ENCODE data around the gene HOOK1.
A peak's percentile ranks its signal among the peaks of the same experiment; 100 is the strongest.
"Not testable (repeated sequence)": the region's sequence is repeated elsewhere in the genome, so short reads cannot be mapped to it uniquely, and the experiment has no call there.

HOOK1 gene

GRCh38 chr1:59827055-59827643 lies 12.4 kb downstream of the HOOK1 start:
- DNase-seq (ENCODE audit: insufficient read length, low spot score), result no peak
- FAIRE-seq, result no peak
- TF ChIP-seq CTCF (IDR thresholded peaks at IDR 0.05; ENCODE audit: insufficient read depth, missing control alignments), result no peak

- no peak for FAIRE-seq
- DNase-seq (ENCODE audit: insufficient read length, low spot score), result no peak
- no peak for TF ChIP-seq CTCF (IDR thresholded peaks at IDR 0.05; ENCODE audit: insufficient read depth, missing control alignments)
These were observed 13.4 kb downstream of the HOOK1 start for GRCh38 chr1:59828160-59828559.

GRCh38 chr1:59831529-59831928 lies 16.8 kb downstream of the HOOK1 start:
- DNase-seq (ENCODE audit: insufficient read length, low spot score), result no peak
- TF ChIP-seq CTCF (IDR thresholded peaks at IDR 0.05; ENCODE audit: insufficient read depth, missing control alignments), result no peak
- FAIRE-seq, result no peak

GRCh38 chr1:59833022-59833421 lies 18.3 kb downstream of the HOOK1 start:
- no peak for TF ChIP-seq CTCF (IDR thresholded peaks at IDR 0.05; ENCODE audit: insufficient read depth, missing control alignments)
- no peak for FAIRE-seq
- no peak for DNase-seq (ENCODE audit: insufficient read length, low spot score)

- no peak for TF ChIP-seq CTCF (IDR thresholded peaks at IDR 0.05; ENCODE audit: insufficient read depth, missing control alignments)
- FAIRE-seq (no peak), DNase-seq (ENCODE audit: insufficient read length, low spot score) (no peak)
These were observed 19.2 kb downstream of the HOOK1 start for GRCh38 chr1:59833991-59834390.

- DNase-seq (ENCODE audit: insufficient read length, low spot score); FAIRE-seq: not testable (repeated sequence)
These were observed 23.1 kb downstream of the HOOK1 start for GRCh38 chr1:59837857-59838256.

GRCh38 chr1:59845091-59845490 lies 30.3 kb downstream of the HOOK1 start:
- FAIRE-seq, result peak; percentile 85

More at GRCh38 chr1:59845091-59845490, 30.3 kb downstream of the HOOK1 start:
- DNase-seq (ENCODE audit: insufficient read length, low spot score), result no peak
- no peak for TF ChIP-seq CTCF (IDR thresholded peaks at IDR 0.05; ENCODE audit: insufficient read depth, missing control alignments)
